Activated CD4-positive, alpha-beta T cell treated with anti-CD3 and anti-CD28 coated beads, Interleukin-2, amount 10 ng/mL, durations not matched to agents 24 days and 14 days (primary cell): ENCODE data around the gene DENND11. TPM values are rescaled to one million over a fixed set of nuclear protein-coding genes. Genes with fewer than 3 reads are reported as not detected.
A peak's percentile ranks its signal among the peaks of the same experiment; 100 is the strongest.
"Not testable (repeated sequence)": the region's sequence is repeated elsewhere in the genome, so short reads cannot be mapped to it uniquely, and the experiment has no call there.

ENCODE experiments used
- DNase-seq: peaks from one replicate; pipeline ENCODE4 v3.0.0; 2022
- H3K27ac Mint-ChIP-seq: one replicate; pipeline ENCODE4 v1.8.0; 2022; ENCODE audit warnings: mild to moderate bottlenecking, mixed read lengths
- H3K27me3 Mint-ChIP-seq: one replicate; pipeline ENCODE4 v1.8.0; 2022; ENCODE audit warnings: mixed read lengths
- H3K36me3 Mint-ChIP-seq: one replicate; pipeline ENCODE4 v1.8.0; 2022; ENCODE audit warnings: low read depth, mild to moderate bottlenecking, mixed read lengths
- H3K4me1 Mint-ChIP-seq: one replicate; pipeline ENCODE4 v1.8.0; 2021; ENCODE audit warnings: mixed read lengths
- H3K4me3 Mint-ChIP-seq: one replicate; pipeline ENCODE4 v1.8.0; 2022; ENCODE audit warnings: mild to moderate bottlenecking, moderate library complexity, mixed read lengths
- H3K9me3 Mint-ChIP-seq: one replicate; pipeline ENCODE4 v1.8.0; 2021; ENCODE audit warnings: mixed read lengths
- intact Hi-C: fragments of 100-400 bp; cut with micrococcal nuclease; formaldehyde crosslinking; loops from one replicate; pipeline ENCODE4 v1.15.1; 2023
- total RNA-seq: library from RNA; stranded (reverse); gene quantifications from 2 replicates; pipeline ENCODE4 v1.2.3, GENCODE V29; 2022

Gene DENND11
- total RNA-seq, 1 donor from 2014 or later, result 33.3 TPM

- Mint-ChIP-seq H3K4me1 (peaks cover 42% of the 10 kb centered on the region), H3K9me3 (no peaks in the 10 kb centered on the region), H3K36me3 (peaks cover 8% of the 10 kb centered on the region), H3K27ac (peak overlapping the region; percentile 77), H3K4me3 (peak overlapping the region; percentile 83), H3K27me3 (peaks cover 13% of the 10 kb centered on the region)
- intact Hi-C loops, result loop anchor here (1.0 to 2.0 kb wide), 2 partner anchors 23 to 37 kb away; partner anchors contain the start of gene SSBP1
- peak; percentile 92 for DNase-seq
Observed at GRCh38 chr7:141701489-141702046, 398 bp downstream of the DENND11 start.

- intact Hi-C loops, result loop anchor here (2.0 kb wide), 1 partner anchor 22 kb away; no protein-coding TSS in a partner anchor
- Mint-ChIP-seq H3K27me3 (peaks cover 13% of the 10 kb centered on the region), H3K36me3 (peaks cover 11% of the 10 kb centered on the region), H3K4me3 (peak overlapping the region; percentile 83), H3K9me3 (no peaks in the 10 kb centered on the region), H3K27ac (peak overlapping the region; percentile 74), H3K4me1 (peaks cover 45% of the 10 kb centered on the region)
- DNase-seq, result peak; percentile 65
Observed at GRCh38 chr7:141700848-141701371, 1.1 kb downstream of the DENND11 start.

DNA sequence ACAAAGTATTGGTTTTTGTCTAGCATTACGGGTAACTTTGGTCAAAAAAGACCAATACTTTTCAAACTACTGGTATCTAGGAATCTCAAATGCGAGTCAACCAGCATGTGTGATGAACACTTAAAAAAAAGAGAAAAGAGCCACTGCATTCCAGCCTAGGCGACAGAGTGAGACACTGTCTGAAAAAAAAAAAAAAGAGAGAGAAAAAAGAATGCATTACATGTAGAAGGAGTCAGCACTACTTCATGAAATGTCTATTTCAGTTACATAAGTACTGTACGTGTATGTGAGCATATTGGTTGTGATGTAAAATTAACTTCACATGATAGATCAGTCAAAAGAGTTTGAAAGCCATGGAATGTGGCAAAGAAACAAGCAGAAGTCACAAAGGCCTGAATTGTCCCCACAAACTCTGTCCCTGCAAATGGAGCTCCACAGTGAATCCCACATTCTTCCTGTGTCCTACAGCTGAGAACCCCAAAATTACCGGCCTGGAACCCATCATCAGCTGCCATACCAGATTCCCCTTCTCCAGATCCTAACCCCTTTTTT is 1.6 kb downstream of the DENND11 start:
- Mint-ChIP-seq H3K4me1 (peaks cover 45% of the 10 kb centered on the region), H3K27ac (peak overlapping the region; percentile 74), H3K27me3 (peaks cover 13% of the 10 kb centered on the region), H3K4me3 (peak overlapping the region; percentile 83), H3K9me3 (no peaks in the 10 kb centered on the region), H3K36me3 (peaks cover 14% of the 10 kb centered on the region)
- DNase-seq, result no peak
- intact Hi-C loops, result loop anchor here (2.0 kb wide), 1 partner anchor 22 kb away; no protein-coding TSS in a partner anchor

GRCh38 chr7:141699860-141700259 is 2.1 kb downstream of the DENND11 start:
- H3K27ac Mint-ChIP-seq, result no peak overlapping the region
- H3K9me3 Mint-ChIP-seq, result no peaks in the 10 kb centered on the region
- intact Hi-C loops, result loop anchor here (2.0 kb wide), 1 partner anchor 21 kb away; no protein-coding TSS in a partner anchor
- H3K4me3 Mint-ChIP-seq, result peak overlapping the region; percentile 83
- peaks cover 45% of the 10 kb centered on the region for H3K4me1 Mint-ChIP-seq
- H3K36me3 Mint-ChIP-seq, result peaks cover 14% of the 10 kb centered on the region
- H3K27me3 Mint-ChIP-seq, result peaks cover 11% of the 10 kb centered on the region
- no peak for DNase-seq

- Mint-ChIP-seq H3K27me3 (peaks cover 6% of the 10 kb centered on the region), H3K36me3 (peaks cover 21% of the 10 kb centered on the region), H3K4me1 (peaks cover 47% of the 10 kb centered on the region), H3K27ac (no peak overlapping the region), H3K9me3 (no peaks in the 10 kb centered on the region), H3K4me3 (no peak overlapping the region)
- intact Hi-C loops, result no loop called here
- no peak for DNase-seq
Observed at GRCh38 chr7:141698247-141699015, 3.5 kb downstream of the DENND11 start.

DNA sequence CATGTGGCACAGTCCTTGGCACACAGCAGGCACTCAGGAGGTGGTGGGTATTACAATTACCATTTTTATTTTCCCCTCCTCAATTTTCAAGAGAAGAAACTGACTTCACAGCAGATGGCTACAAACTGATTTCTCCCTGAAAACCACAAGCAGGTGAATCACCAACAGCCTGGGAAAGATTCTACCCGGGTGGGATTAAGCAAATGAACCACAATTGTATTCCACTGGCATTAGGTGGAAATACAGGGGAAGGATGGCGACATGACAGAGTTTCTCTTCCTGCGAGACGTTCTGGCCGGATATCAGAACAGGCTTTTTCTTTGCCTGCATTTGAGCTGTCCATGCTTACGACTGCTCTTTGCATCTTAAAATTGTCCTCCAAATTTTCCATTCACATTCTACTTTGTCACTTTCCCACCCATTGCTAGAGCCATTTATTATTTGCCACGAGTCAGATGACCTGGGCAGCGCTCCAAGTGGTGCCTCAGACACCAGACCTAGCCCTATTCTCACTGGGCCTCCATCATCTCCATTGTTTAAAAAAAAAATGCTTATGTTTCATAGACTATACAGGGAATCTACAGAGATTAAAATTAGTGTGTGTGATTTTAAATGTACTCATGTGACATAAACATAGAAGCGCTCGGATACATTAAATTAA is 4.6 kb downstream of the DENND11 start:
- Mint-ChIP-seq H3K27ac (no peak overlapping the region), H3K27me3 (peaks cover 1% of the 10 kb centered on the region), H3K4me1 (peaks cover 44% of the 10 kb centered on the region), H3K4me3 (no peak overlapping the region), H3K36me3 (peaks cover 23% of the 10 kb centered on the region), H3K9me3 (no peaks in the 10 kb centered on the region)
- no peak for DNase-seq
- intact Hi-C loops, result no loop called here

GRCh38 chr7:141696348-141696747 is 5.6 kb downstream of the DENND11 start:
- Mint-ChIP-seq H3K27me3 (peaks cover 1% of the 10 kb centered on the region), H3K27ac (no peak overlapping the region), H3K9me3 (no peaks in the 10 kb centered on the region), H3K4me3 (no peak overlapping the region), H3K4me1 (peaks cover 46% of the 10 kb centered on the region), H3K36me3 (peaks cover 24% of the 10 kb centered on the region)
- intact Hi-C loops, result no loop called here
- DNase-seq, result no peak

- peaks cover 24% of the 10 kb centered on the region for H3K36me3 Mint-ChIP-seq
- peaks cover 1% of the 10 kb centered on the region for H3K27me3 Mint-ChIP-seq
Observed at GRCh38 chr7:141695803-141696289, 6.1 kb downstream of the DENND11 start.

DNA sequence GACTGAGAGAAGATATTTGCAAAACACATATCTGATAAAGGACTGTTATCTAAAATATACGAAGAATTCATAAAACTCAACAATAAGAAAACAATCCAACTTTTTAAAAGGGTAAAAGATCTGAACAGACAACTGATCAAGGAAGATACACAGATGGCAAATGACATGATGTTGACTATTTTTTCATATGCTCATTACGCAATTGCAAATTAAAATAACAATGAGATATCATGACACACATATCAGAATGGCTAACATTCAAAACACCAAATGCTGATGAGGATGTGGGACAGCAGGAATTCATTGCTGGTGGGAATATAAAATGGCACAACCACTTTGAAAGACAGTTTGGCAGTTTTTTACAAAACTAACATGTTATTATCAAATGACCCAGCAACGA is 8.9 kb downstream of the DENND11 start:
- Mint-ChIP-seq H3K36me3 (peaks cover 31% of the 10 kb centered on the region), H3K4me3 (no peak overlapping the region), H3K9me3 (no peaks in the 10 kb centered on the region), H3K27ac (no peak overlapping the region), H3K27me3 (no peaks in the 10 kb centered on the region), H3K4me1 (peaks cover 22% of the 10 kb centered on the region)
- DNase-seq, result no peak
- intact Hi-C loops, result no loop called here

More at GRCh38 chr7:141695803-141696289, 6.1 kb downstream of the DENND11 start:
- peaks cover 44% of the 10 kb centered on the region for H3K4me1 Mint-ChIP-seq
- no peak for DNase-seq
- no peak overlapping the region for H3K4me3 Mint-ChIP-seq
- no peaks in the 10 kb centered on the region for H3K9me3 Mint-ChIP-seq
- intact Hi-C loops, result no loop called here
- H3K27ac Mint-ChIP-seq, result no peak overlapping the region

DNA sequence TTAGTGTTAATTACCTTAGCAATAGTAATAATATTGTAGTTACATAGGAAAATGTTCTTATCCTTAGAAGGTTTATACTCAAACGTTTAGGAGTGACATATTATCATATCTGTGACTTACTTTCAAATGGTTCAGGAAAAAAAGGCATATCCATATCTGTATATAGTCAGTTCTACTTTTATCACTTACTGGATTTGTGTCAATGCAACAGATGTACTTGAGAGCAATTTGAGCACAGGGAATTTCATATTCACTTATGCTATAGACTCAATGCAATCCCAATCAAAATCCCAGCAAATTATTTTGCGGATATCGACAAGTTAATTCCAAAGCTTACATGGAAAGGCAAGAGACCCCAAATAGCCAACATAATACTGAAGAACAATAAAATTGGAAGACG is 10.0 kb downstream of the DENND11 start:
- DNase-seq, result no peak
- Mint-ChIP-seq H3K27me3 (no peaks in the 10 kb centered on the region), H3K27ac (no peak overlapping the region), H3K9me3 (no peaks in the 10 kb centered on the region), H3K36me3 (peaks cover 30% of the 10 kb centered on the region), H3K4me3 (no peak overlapping the region), H3K4me1 (peaks cover 14% of the 10 kb centered on the region)
- intact Hi-C loops, result no loop called here

DNA sequence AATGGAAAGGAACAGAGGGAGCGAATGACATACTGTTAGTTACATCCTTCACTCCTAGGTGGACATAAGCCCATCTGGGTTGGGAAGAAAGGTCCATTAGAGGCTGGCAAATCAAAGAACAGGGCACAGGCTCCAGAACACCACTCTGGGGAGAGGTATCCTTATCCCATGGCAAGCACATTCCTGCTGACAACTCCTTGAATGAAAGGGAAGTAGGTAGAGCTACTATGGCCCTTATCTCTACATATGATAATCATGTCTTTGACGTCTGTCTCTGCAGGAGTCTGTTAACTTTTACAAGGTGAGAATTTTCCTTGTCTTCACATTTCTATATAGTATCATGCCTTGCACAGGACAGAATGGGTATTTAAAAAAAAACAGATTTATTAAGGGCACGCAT is 10.4 kb downstream of the DENND11 start:
- Mint-ChIP-seq H3K27me3 (no peaks in the 10 kb centered on the region), H3K4me3 (no peak overlapping the region), H3K9me3 (no peaks in the 10 kb centered on the region), H3K27ac (no peak overlapping the region), H3K4me1 (peaks cover 14% of the 10 kb centered on the region), H3K36me3 (peaks cover 32% of the 10 kb centered on the region)
- intact Hi-C loops, result no loop called here
- DNase-seq, result no peak

DNA sequence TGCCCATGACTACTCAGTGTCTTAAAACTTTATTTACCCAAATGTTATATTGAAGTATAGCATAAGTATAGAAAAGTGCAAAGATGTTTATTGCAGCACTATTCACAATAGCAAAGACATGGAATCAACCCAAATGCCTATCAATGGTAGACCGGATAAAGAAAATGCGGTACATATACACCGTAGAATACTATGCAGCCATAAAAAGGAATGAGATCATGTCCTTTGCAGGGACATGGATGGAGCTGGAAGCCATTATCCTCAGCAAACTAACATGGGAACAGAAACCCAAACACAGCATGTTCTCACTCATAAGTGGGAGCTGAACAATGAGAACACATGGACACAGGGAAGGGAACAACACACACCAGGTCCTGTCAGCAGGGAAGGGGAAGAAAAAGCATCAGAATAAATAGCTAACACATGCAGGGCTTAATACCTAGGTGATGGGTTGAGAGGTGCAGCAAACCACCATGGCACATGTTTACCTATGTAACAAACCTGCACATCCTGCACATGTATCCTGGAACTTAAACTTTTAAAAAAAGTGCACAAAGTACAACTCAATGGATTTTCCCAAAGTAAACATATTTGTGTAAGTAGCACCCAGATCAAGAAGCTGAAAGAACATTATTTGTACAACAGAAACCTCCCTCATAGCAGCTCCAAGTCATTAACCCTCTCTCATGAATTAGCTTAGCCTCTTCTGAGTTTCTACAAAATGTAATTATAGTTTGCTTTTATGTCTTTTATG is 12.7 kb downstream of the DENND11 start:
- H3K9me3 Mint-ChIP-seq, H3K4me3 Mint-ChIP-seq, H3K27me3 Mint-ChIP-seq, H3K27ac Mint-ChIP-seq, intact Hi-C loops, DNase-seq: not testable (repeated sequence)
- H3K4me1 Mint-ChIP-seq, result peaks cover 16% of the 10 kb centered on the region
- H3K36me3 Mint-ChIP-seq, result peaks cover 40% of the 10 kb centered on the region

- H3K27me3 Mint-ChIP-seq, result no peaks in the 10 kb centered on the region
- H3K4me1 Mint-ChIP-seq, result peaks cover 16% of the 10 kb centered on the region
- H3K27ac Mint-ChIP-seq, result no peak overlapping the region
- H3K9me3 Mint-ChIP-seq, result no peaks in the 10 kb centered on the region
- no peak for DNase-seq
- peaks cover 42% of the 10 kb centered on the region for H3K36me3 Mint-ChIP-seq
- H3K4me3 Mint-ChIP-seq, result no peak overlapping the region
- intact Hi-C loops, result no loop called here
Observed at GRCh38 chr7:141688043-141688442, 13.9 kb downstream of the DENND11 start.
